22Rv1 (cell line): Measurements from ENCODE around the gene TMC4.
A peak's percentile ranks its signal among the peaks of the same experiment; 100 is the strongest.

Source experiments
- H3K27ac ChIP-seq: fragments of 450-650 bp; 2 replicates; pipeline ENCODE4 v1.5.1; 2017
- CTCF ChIP-seq: fragments of 450-650 bp; IDR thresholded peaks from 2 replicates; pipeline ENCODE4 v1.5.1; 2017; ENCODE audit warnings: mild to moderate bottlenecking
- ZFX ChIP-seq: fragments of 450-650 bp; IDR thresholded peaks from 2 replicates; pipeline ENCODE4 v1.6.1; 2017; ENCODE audit warnings: antibody characterized with exemption, borderline replicate concordance

The TMC4 gene

GRCh38 chr19:54121259-54121658, 51.7 kb downstream of the TMC4 start:
- H3K27ac ChIP-seq, result no peak overlapping the region
- TF ChIP-seq ZFX, result no peak
- TF ChIP-seq CTCF, result no peak

- TF ChIP-seq ZFX (no peak), CTCF (no peak)
- H3K27ac ChIP-seq, result peak within 1 kb of the TSS; percentile 80
These were observed 57.6 kb downstream of the TMC4 start, which contains the start of the genes PRPF31 and TFPT for GRCh38 chr19:54115109-54116063. Gene PRPF31, plus strand, starts transcription at chr19:54115754. Its CDS starts 2,525 bp downstream, at chr19:54118279. Gene TFPT, minus strand, starts transcription at chr19:54115657. Its CDS starts 388 bp downstream, at chr19:54115269.

- no peak for TF ChIP-seq ZFX
- H3K27ac ChIP-seq, result peak overlapping the region; percentile 80
These were observed 58.4 kb downstream of the TMC4 start for GRCh38 chr19:54114340-54115108.
